Astrocyte (in vitro differentiated cells and primary cell): ENCODE measurements around the gene SPR.

ENCODE experiments used
- CTCF ChIP-seq: IDR thresholded peaks from 2 replicates; pipeline ENCODE4 v1.5.1; 2011; ENCODE audit warnings: low read depth, mild to moderate bottlenecking, inconsistent platforms, low read length, moderate library complexity; ENCODE audit not compliant: insufficient read depth
- EZH2 ChIP-seq: IDR thresholded peaks from 2 replicates; pipeline ENCODE4 v1.6.1; 2012; ENCODE audit warnings: mild to moderate bottlenecking, low read length, inconsistent platforms; ENCODE audit not compliant: insufficient read depth

GRCh38 chr2:72932045-72932740 lies 45.0 kb downstream of the SPR start:
- TF ChIP-seq CTCF: no peak
- no peak for TF ChIP-seq EZH2
